Duodenal mucosa (tissue), 2 donors: ENCODE results near the gene DDX41.

ENCODE experiments used
- H3K27ac ChIP-seq: one replicate; pipeline ENCODE4 v1.7.0; 2013; ENCODE audit warnings: low read depth, low read length
- H3K27me3 ChIP-seq, 2 donors: one replicate each; pipeline ENCODE4 v1.7.0; 2013; ENCODE audit warnings: low read length in 2 of 2, control low read depth in 1 of 2; ENCODE audit not compliant: insufficient read depth in 2 of 2, control insufficient read depth in 1 of 2
- H3K36me3 ChIP-seq, 2 donors: one replicate each; pipeline ENCODE4 v1.7.0; 2013; ENCODE audit warnings: low read length in 2 of 2, control low read depth in 1 of 2; ENCODE audit not compliant: insufficient read depth in 2 of 2, control insufficient read depth in 1 of 2
- H3K4me1 ChIP-seq, 2 donors: one replicate each; pipeline ENCODE4 v1.7.0; 2013; ENCODE audit warnings: low read length in 2 of 2, control low read depth in 1 of 2; ENCODE audit not compliant: insufficient read depth in 2 of 2, control insufficient read depth in 1 of 2
- H3K4me3 ChIP-seq, 2 donors: one replicate each; pipeline ENCODE4 v1.7.0; 2013; ENCODE audit warnings: low read length in 2 of 2, low read depth in 1 of 2
- H3K9ac ChIP-seq, 2 donors: one replicate each; pipeline ENCODE4 v1.7.0; 2013; ENCODE audit warnings: low read length in 2 of 2, low read depth in 1 of 2
- H3K9me3 ChIP-seq, 2 donors: one replicate each; pipeline ENCODE4 v1.7.0; 2013; ENCODE audit warnings: low read length in 2 of 2, control low read depth in 1 of 2; ENCODE audit not compliant: control insufficient read depth in 1 of 2

The DDX41 gene

GRCh38 chr5:177526791-177527190 lies 10.0 kb upstream of the DDX41 start:
- Histone ChIP-seq H3K27me3 (no peaks in the 10 kb centered on the region), H3K27ac (no peak overlapping the region), H3K36me3 (peaks cover 43 to 85% of the 10 kb centered on the region in 2 donors), H3K4me3 (no peak overlapping the region), H3K9me3 (no peaks in the 10 kb centered on the region), H3K9ac (no peak overlapping the region), H3K4me1 (no peaks in the 10 kb centered on the region)

- no peaks in the 10 kb centered on the region for H3K9me3 ChIP-seq
- H3K27me3 ChIP-seq: no peaks in the 10 kb centered on the region
- H3K27ac ChIP-seq: no peak overlapping the region
- H3K4me1 ChIP-seq: no peaks in the 10 kb centered on the region
- no peak overlapping the region for H3K4me3 ChIP-seq
- no peak overlapping the region for H3K9ac ChIP-seq
- H3K36me3 ChIP-seq: peaks cover 46 to 87% of the 10 kb centered on the region in 2 donors
These were observed 9.4 kb upstream of the DDX41 start for GRCh38 chr5:177526191-177526590.

GRCh38 chr5:177524941-177525655 lies 8.3 kb upstream of the DDX41 start:
- Histone ChIP-seq H3K36me3 (peaks cover 40 to 87% of the 10 kb centered on the region in 2 donors), H3K9me3 (no peaks in the 10 kb centered on the region), H3K9ac (no peak overlapping the region), H3K4me3 (no peak overlapping the region), H3K27me3 (no peaks in the 10 kb centered on the region), H3K4me1 (no peaks in the 10 kb centered on the region), H3K27ac (no peak overlapping the region)

GRCh38 chr5:177524539-177524900 lies 7.8 kb upstream of the DDX41 start:
- Histone ChIP-seq H3K27ac (no peak overlapping the region), H3K4me3 (no peak overlapping the region), H3K9me3 (no peaks in the 10 kb centered on the region), H3K27me3 (no peaks in the 10 kb centered on the region), H3K9ac (no peak overlapping the region), H3K4me1 (no peaks in the 10 kb centered on the region), H3K36me3 (peaks cover 36 to 86% of the 10 kb centered on the region in 2 donors)

DNA sequence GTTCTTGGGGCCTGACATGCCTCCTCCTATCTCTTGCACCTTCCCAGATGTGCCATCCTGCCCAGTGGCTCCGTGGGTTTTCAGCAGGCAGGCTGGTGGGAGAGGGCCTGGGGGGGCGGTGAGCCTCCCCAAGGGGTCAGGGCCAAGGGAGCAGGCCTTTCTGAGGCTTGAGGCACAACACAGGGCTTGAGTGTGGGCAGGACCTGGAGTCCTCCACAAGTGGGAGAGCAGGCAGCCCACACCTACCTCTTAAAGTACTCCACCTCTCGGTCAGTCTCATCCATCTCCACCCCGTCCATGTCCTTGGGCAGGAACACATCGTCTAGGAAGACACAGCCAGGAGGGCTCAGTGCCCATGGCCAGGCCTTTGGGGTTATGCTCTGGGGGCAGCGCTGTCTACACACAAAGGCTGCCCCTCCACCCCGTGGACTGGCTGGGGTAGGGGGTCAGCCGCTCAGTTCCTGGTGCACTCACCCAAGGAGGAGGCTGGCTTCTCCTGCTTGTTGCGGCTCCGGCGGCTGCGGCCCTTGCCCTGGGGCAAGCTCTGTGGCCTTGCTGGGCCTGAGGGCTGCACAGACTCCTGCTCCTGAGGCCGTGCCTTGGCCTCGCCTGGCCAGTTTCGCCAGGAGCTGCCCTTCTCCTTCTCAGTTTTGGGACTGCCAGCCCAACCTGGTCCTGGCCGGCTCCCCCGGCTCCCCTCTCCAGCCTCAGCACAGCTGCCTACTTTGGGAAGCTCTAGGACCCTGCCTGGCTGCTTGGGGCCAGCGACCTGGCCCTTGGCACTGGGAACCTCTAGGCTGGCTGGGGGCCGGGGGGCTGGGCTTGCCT lies 7.2 kb upstream of the DDX41 start:
- H3K4me3 ChIP-seq: no peak overlapping the region
- H3K36me3 ChIP-seq: peaks cover 37 to 84% of the 10 kb centered on the region in 2 donors
- H3K9me3 ChIP-seq: no peaks in the 10 kb centered on the region
- H3K9ac ChIP-seq: no peak overlapping the region
- H3K27ac ChIP-seq: no peak overlapping the region
- H3K27me3 ChIP-seq: no peaks in the 10 kb centered on the region
- peaks cover 0 to 6% of the 10 kb centered on the region in 2 donors for H3K4me1 ChIP-seq

DNA sequence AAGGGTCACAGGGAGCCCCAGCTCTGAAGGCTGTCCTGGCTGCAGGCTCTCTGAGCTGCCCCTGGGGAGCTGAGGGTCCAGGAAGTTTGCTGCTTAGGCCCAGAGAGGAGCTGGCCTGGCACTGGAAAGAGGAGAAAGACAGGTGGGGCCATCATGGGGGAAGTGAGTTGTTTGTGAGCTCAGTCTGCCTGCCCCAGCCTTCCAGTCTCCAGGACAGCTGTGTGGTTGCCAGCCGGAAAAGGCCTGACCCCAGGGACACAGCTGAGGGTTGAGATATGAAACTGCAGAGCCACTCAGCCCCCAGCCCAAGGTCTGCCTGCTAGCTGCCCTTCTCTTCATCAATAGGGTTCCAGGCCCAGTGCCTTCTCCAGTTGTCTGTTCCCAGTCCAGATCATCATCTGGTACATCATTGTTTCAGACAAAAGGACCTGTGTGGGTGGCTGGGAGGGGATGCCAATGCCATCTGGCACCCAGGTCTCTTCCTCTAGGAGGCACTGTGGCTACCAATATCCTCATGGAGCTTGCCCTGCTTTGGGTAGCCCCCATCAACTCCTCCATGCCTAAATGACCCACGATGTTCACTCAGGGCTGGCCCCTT lies 4.3 kb upstream of the DDX41 start:
- no peaks in the 10 kb centered on the region for H3K9me3 ChIP-seq
- H3K4me1 ChIP-seq: peaks cover 10% of the 10 kb centered on the region in 2 donors
- H3K27ac ChIP-seq: no peak overlapping the region
- H3K4me3 ChIP-seq: no peak overlapping the region
- H3K9ac ChIP-seq: no peak overlapping the region
- H3K27me3 ChIP-seq: no peaks in the 10 kb centered on the region
- H3K36me3 ChIP-seq: peaks cover 30 to 56% of the 10 kb centered on the region in 2 donors

DNA sequence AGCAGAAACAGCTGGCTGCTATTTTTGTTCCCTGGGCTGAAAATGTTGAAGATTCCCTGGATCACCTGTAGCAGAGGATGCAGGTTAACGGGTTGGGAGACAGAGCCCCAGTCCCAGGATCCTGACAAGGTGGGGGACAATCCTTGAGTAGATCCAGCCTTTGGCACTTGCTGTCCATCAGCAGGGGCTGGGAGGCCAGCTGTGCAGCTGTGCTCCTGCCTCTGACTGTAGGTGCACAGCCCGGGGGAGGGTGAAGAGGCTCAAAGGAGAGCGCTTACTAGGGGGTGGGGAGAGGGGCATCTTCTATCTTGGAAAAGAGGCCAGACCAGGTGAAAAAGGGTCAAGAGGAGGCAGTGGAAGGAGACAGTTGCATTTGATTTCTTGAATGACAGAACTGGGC lies 3.5 kb upstream of the DDX41 start:
- H3K9me3 ChIP-seq: no peaks in the 10 kb centered on the region
- H3K9ac ChIP-seq: no peak overlapping the region
- peaks cover 29 to 55% of the 10 kb centered on the region in 2 donors for H3K36me3 ChIP-seq
- no peak overlapping the region for H3K4me3 ChIP-seq
- H3K27ac ChIP-seq: no peak overlapping the region
- H3K27me3 ChIP-seq: no peaks in the 10 kb centered on the region
- peaks cover 17% of the 10 kb centered on the region in 2 donors for H3K4me1 ChIP-seq

GRCh38 chr5:177519463-177520235 lies 2.9 kb upstream of the DDX41 start:
- peaks cover 25 to 55% of the 10 kb centered on the region in 2 donors for H3K36me3 ChIP-seq
- no peak overlapping the region for H3K4me3 ChIP-seq
- H3K4me1 ChIP-seq: peaks cover 17 to 23% of the 10 kb centered on the region in 2 donors
- no peaks in the 10 kb centered on the region for H3K9me3 ChIP-seq
- H3K27me3 ChIP-seq: no peaks in the 10 kb centered on the region
- H3K27ac ChIP-seq: no peak overlapping the region
- no peak overlapping the region for H3K9ac ChIP-seq

DNA sequence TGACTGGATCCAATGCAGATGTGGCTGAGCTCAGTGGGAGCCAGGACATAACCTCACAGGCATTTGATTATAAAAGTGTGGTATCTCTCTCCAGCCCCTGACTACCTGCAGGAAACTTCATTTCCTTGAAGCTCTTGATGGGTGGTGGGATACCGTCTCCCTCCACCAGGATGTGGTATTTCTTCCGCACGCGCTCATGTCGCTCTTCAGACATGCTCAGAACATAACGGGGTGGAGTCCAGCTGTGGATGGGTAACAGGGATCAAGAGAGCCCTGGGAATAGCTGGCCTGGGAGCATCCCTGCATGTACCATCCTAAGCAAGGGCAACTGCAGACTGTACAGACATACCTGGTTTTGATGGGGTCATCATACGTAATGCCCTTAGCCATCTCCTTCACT lies 1.2 kb downstream of the DDX41 start:
- H3K27ac ChIP-seq: no peak overlapping the region
- no peaks in the 10 kb centered on the region for H3K9me3 ChIP-seq
- peaks cover 17 to 29% of the 10 kb centered on the region in 2 donors for H3K4me1 ChIP-seq
- H3K36me3 ChIP-seq: peaks cover 31 to 65% of the 10 kb centered on the region in 2 donors
- no peaks in the 10 kb centered on the region for H3K27me3 ChIP-seq
- H3K9ac ChIP-seq: peak overlapping the region; percentile 84 to 95
- peak overlapping the region; percentile 97 to 100 for H3K4me3 ChIP-seq
